ENCODE measurements around the gene APC2. TPM values are rescaled to one million over a fixed set of nuclear protein-coding genes. Genes with fewer than 3 reads are reported as not detected.

APC2 gene
- total RNA-seq, 1 experiment from 2014 or later, result 1.4 TPM

DNA sequence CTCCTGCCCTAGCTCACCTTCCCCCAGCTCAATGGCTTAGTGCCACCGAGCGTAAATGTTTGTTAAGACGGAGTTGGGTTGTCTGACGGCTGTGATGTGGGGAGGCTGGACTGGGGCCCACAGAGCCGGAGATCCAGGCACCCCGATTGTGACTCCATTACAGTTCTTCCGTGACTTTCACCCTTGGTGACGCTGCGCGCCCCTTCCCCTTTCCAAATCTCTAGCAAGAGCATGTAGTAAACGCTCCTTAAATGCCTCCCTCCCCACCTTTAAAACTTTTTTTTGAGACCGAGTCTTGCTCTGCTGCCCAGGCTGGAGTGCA is 41.9 kb downstream of the APC2 start (continued):
- TF ChIP-seq, protein P1, sequence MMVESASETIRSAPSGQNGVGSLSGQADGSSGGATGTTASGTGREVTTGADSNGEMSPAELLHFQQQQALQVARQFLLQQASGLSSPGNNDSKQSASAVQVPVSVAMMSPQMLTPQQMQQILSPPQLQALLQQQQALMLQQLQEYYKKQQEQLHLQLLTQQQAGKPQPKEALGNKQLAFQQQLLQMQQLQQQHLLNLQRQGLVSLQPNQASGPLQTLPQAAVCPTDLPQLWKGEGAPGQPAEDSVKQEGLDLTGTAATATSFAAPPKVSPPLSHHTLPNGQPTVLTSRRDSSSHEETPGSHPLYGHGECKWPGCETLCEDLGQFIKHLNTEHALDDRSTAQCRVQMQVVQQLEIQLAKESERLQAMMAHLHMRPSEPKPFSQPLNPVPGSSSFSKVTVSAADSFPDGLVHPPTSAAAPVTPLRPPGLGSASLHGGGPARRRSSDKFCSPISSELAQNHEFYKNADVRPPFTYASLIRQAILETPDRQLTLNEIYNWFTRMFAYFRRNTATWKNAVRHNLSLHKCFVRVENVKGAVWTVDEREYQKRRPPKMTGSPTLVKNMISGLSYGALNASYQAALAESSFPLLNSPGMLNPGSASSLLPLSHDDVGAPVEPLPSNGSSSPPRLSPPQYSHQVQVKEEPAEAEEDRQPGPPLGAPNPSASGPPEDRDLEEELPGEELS (CRISPR knock-in tag; IDR thresholded peaks at IDR 0.05), result no peak

DNA sequence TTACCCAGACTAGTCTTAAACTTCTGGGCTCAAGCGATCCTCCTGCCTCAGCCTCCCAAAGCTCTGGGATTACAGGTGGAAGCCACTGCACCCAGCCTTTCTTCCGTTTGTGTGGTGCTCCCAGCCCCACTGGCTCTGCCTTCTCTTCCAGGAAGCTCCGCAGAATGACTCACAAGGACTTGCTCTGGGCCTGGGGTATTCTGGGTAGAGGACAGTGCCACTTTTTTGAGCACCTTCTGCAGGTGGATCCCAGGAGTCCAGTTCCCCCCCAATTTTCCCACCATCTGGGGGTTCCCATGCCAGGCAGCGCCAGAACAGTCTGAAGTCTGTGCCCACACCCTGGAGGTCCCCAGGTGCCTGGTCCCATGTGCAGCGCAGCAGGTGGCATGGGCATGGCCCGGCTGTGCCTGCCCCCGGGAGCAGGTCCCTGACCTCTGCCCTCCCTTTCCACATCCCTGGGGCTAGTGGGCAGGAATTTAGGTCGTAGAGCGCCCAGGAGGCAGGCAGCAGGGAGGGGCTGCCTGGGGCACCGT is 42.6 kb downstream of the APC2 start:
- H3K9me3 Mint-ChIP-seq, result no peaks in the 10 kb centered on the region
- DNase-seq (ENCODE audit: low spot score) (no peak), ATAC-seq (no peak)
- TF ChIP-seq, protein P2, sequence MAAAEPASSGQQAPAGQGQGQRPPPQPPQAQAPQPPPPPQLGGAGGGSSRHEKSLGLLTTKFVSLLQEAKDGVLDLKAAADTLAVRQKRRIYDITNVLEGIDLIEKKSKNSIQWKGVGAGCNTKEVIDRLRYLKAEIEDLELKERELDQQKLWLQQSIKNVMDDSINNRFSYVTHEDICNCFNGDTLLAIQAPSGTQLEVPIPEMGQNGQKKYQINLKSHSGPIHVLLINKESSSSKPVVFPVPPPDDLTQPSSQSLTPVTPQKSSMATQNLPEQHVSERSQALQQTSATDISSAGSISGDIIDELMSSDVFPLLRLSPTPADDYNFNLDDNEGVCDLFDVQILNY (CRISPR knock-in tag; IDR thresholded peaks at IDR 0.05), result no peak
- TF ChIP-seq CREB1 (CRISPR knock-in tag; IDR thresholded peaks at IDR 0.05) (no peak), ZNF121 (CRISPR knock-in tag; IDR thresholded peaks at IDR 0.05) (no peak)
- ChIA-PET POLR2A (no interaction called here), CTCF (no interaction called here)
- H3K4me3 Mint-ChIP-seq, result peak overlapping the region; percentile 73
- H3K36me3 Mint-ChIP-seq, result no peaks in the 10 kb centered on the region
- no peak overlapping the region for H3K27ac Mint-ChIP-seq
- H3K4me1 Mint-ChIP-seq, result peaks cover 6% of the 10 kb centered on the region
- peaks cover 24% of the 10 kb centered on the region for H3K27me3 Mint-ChIP-seq (ENCODE audit: low read depth)

DNA sequence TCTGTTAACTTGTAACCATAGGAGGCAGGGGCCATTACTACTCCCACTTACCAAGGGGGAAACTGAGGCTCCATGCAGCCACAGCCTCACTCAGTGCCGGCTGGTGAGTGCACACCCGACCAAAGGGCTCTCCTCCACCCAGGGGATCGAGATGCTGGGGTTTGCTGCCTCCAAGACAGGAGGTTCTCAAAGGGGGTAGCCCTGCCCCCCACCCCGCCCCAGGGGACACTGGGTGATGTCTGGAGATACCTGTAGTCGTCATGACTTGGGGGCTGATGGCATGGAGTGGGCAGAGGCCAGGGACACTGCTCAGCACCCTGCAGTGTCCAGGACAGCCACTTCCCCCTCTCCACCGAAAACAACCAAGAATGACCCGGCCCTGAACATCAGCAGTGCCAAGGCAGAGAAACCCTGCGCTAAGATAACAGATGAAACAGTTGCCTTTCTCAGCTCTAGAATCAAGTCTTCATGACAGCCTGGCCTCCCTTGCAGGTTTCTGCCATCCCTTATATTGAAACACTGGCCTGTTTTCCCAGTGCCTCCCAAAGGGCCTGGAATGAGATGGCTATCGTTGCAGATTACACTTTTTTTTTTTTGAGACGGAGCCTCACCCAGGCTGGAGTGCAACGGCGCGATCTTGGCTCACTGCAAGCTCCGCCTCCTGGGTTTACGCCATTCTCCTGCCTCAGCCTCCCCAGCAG is 44.3 kb downstream of the APC2 start:
- Mint-ChIP-seq H3K4me3 (no peak overlapping the region), H3K9me3 (no peaks in the 10 kb centered on the region), H3K27ac (no peak overlapping the region), H3K4me1 (peaks cover 6% of the 10 kb centered on the region), H3K36me3 (no peaks in the 10 kb centered on the region), H3K27me3 (ENCODE audit: low read depth) (peaks cover 24% of the 10 kb centered on the region)
- DNase-seq (ENCODE audit: low spot score), result no peak
- no peak for ATAC-seq
- ChIA-PET CTCF (interaction anchor here (1.2 kb wide), 1 partner anchor 10 kb away, joined by 5 read pairs; no protein-coding TSS in a partner anchor), POLR2A (interaction anchor here (0.6 kb wide), 1 partner anchor 22 kb away, joined by 3 read pairs; no protein-coding TSS in a partner anchor)
- TF ChIP-seq ZNF317 (CRISPR knock-in tag; IDR thresholded peaks at IDR 0.05; ENCODE audit: borderline replicate concordance, low read depth), result no peak
- TF ChIP-seq, protein P3, sequence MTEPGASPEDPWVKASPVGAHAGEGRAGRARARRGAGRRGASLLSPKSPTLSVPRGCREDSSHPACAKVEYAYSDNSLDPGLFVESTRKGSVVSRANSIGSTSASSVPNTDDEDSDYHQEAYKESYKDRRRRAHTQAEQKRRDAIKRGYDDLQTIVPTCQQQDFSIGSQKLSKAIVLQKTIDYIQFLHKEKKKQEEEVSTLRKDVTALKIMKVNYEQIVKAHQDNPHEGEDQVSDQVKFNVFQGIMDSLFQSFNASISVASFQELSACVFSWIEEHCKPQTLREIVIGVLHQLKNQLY (CRISPR knock-in tag; IDR thresholded peaks at IDR 0.05), result no peak
- TF ChIP-seq ZNF219 (CRISPR knock-in tag; IDR thresholded peaks at IDR 0.05; ENCODE audit: borderline replicate concordance), result no peak
- no peak for TF ChIP-seq KAT7 (CRISPR knock-in tag; IDR thresholded peaks at IDR 0.05; ENCODE audit: borderline replicate concordance)
- TF ChIP-seq SP1 (CRISPR knock-in tag; conservative IDR thresholded peaks at IDR 0.05), result no peak
- no peak for TF ChIP-seq JUN (CRISPR knock-in tag; IDR thresholded peaks at IDR 0.05)
- TF ChIP-seq, protein P4, sequence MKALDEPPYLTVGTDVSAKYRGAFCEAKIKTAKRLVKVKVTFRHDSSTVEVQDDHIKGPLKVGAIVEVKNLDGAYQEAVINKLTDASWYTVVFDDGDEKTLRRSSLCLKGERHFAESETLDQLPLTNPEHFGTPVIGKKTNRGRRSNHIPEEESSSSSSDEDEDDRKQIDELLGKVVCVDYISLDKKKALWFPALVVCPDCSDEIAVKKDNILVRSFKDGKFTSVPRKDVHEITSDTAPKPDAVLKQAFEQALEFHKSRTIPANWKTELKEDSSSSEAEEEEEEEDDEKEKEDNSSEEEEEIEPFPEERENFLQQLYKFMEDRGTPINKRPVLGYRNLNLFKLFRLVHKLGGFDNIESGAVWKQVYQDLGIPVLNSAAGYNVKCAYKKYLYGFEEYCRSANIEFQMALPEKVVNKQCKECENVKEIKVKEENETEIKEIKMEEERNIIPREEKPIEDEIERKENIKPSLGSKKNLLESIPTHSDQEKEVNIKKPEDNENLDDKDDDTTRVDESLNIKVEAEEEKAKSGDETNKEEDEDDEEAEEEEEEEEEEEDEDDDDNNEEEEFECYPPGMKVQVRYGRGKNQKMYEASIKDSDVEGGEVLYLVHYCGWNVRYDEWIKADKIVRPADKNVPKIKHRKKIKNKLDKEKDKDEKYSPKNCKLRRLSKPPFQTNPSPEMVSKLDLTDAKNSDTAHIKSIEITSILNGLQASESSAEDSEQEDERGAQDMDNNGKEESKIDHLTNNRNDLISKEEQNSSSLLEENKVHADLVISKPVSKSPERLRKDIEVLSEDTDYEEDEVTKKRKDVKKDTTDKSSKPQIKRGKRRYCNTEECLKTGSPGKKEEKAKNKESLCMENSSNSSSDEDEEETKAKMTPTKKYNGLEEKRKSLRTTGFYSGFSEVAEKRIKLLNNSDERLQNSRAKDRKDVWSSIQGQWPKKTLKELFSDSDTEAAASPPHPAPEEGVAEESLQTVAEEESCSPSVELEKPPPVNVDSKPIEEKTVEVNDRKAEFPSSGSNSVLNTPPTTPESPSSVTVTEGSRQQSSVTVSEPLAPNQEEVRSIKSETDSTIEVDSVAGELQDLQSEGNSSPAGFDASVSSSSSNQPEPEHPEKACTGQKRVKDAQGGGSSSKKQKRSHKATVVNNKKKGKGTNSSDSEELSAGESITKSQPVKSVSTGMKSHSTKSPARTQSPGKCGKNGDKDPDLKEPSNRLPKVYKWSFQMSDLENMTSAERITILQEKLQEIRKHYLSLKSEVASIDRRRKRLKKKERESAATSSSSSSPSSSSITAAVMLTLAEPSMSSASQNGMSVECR (CRISPR knock-in tag; IDR thresholded peaks at IDR 0.05; ENCODE audit: borderline replicate concordance), result no peak
- TF ChIP-seq NR3C1 (CRISPR knock-in tag; conservative IDR thresholded peaks at IDR 0.05; ENCODE audit: low read depth), result no peak
- TF ChIP-seq, protein P5, sequence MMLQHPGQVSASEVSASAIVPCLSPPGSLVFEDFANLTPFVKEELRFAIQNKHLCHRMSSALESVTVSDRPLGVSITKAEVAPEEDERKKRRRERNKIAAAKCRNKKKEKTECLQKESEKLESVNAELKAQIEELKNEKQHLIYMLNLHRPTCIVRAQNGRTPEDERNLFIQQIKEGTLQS (CRISPR knock-in tag; conservative IDR thresholded peaks at IDR 0.05), result no peak
- TF ChIP-seq ZNF121 (CRISPR knock-in tag; IDR thresholded peaks at IDR 0.05), result no peak

Data from WTC11 (cell line).